Vagina (tissue), 2 donors: ENCODE results near the gene DNAAF8. TPM values are rescaled to one million over a fixed set of nuclear protein-coding genes. Genes with fewer than 3 reads are reported as not detected.

ENCODE experiments used
- DNase-seq, 2 donors: peaks; one replicate each; pipeline ENCODE4 v3.0.0-alpha.2; 2017; ENCODE audit errors: extremely low spot score in 2 of 2
- H3K27ac ChIP-seq: fragments of 200-600 bp; sonication (generic); one replicate; pipeline ENCODE4 v1.5.1; 2019
- H3K27me3 ChIP-seq: fragments of 200-600 bp; sonication (generic); one replicate; pipeline ENCODE4 v1.5.1; 2019
- H3K36me3 ChIP-seq, 2 donors: fragments of 200-600 bp; sonication (generic); one replicate each; pipeline ENCODE4 v1.5.1; 2017 to 2019
- H3K4me1 ChIP-seq: fragments of 200-600 bp; sonication (generic); one replicate; pipeline ENCODE4 v1.5.1; 2019
- H3K4me3 ChIP-seq, 2 donors: fragments of 200-600 bp; sonication (generic); 1 replicate in 1 of 2; 2 replicates in 1 of 2; pipeline ENCODE4 v1.5.1; 2016 to 2019
- H3K9me3 ChIP-seq: fragments of 200-600 bp; sonication (generic); one replicate; pipeline ENCODE4 v1.5.1; 2019
- POLR2A ChIP-seq, 2 donors: fragments of 450-650 bp; IDR thresholded peaks; one replicate each; pipeline ENCODE4 v1.6.1; 2017; ENCODE audit warnings: antibody characterized with exemption in 2 of 2, mild to moderate bottlenecking in 2 of 2, moderate library complexity in 2 of 2
- POLR2AphosphoS5 ChIP-seq, 2 donors: sonication (generic); formaldehyde crosslinking; IDR thresholded peaks; one replicate each; pipeline ENCODE4 v1.9.0; 2017; ENCODE audit warnings: antibody characterized with exemption in 2 of 2, mild to moderate bottlenecking in 2 of 2, low read depth in 1 of 2; ENCODE audit not compliant: insufficient read depth in 1 of 2
- intact Hi-C: fragments of 100-400 bp; cut with DNase I; formaldehyde crosslinking; loops from one replicate; pipeline ENCODE4 v1.15.1; 2023
- total RNA-seq: library from RNA; depleted of rRNA; stranded (reverse); fragments of >200 nt; gene quantifications from one replicate; pipeline ENCODE4 v1.2.3, GENCODE V29; 2016
- TF ChIP-seq, protein P1 (sequence below), 3 experiments: fragments of 450-650 bp in 2 of 3; fragments of 200-600 bp in 1 of 3; sonication (generic) in 1 of 3; IDR thresholded peaks; one replicate each; pipeline ENCODE4 v1.5.1; 2017 to 2019; ENCODE audit warnings: antibody characterized with exemption in 3 of 3, mild to moderate bottlenecking in 2 of 3, moderate library complexity in 2 of 3

Gene DNAAF8
- total RNA-seq, 1 donor from 2014 or later: not detected

DNA sequence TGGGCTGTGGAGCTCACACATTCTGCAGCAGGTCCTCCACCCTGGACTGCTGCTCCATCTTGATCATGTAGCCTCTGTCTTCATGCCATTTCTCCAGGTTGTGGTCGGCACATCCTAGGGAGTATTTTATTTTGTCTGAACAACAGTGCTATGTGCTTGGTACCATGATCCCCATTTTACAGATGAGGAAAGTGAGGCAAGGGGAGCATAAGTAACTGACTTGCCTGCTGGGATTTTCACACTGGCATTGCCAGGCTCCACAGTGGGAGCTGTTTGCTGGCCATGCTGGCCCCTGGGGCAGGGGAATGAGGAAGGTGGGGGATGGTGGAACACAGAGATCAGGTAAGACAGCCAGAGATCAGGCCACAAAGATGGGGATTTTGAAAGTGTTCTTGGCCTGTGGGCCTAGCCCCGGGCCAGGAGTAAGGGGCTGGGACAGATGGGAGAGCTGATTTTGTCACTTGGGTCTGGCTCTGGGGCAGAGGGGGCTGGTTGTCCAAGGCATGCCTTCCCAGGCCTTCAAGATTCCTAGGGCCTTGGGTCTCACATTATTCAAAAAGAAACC is 41.9 kb downstream of the DNAAF8 start:
- H3K4me3 ChIP-seq: no peak overlapping the region
- no peaks in the 10 kb centered on the region for H3K4me1 ChIP-seq
- intact Hi-C loops: no loop called here
- no peak overlapping the region for H3K27ac ChIP-seq
- TF ChIP-seq POLR2A (IDR thresholded peaks at IDR 0.05) (no peak), POLR2AphosphoS5 (IDR thresholded peaks at IDR 0.05; ENCODE audit: insufficient read depth in 1 of 2, low read depth in 1 of 2) (no peak)
- TF ChIP-seq, protein P1, sequence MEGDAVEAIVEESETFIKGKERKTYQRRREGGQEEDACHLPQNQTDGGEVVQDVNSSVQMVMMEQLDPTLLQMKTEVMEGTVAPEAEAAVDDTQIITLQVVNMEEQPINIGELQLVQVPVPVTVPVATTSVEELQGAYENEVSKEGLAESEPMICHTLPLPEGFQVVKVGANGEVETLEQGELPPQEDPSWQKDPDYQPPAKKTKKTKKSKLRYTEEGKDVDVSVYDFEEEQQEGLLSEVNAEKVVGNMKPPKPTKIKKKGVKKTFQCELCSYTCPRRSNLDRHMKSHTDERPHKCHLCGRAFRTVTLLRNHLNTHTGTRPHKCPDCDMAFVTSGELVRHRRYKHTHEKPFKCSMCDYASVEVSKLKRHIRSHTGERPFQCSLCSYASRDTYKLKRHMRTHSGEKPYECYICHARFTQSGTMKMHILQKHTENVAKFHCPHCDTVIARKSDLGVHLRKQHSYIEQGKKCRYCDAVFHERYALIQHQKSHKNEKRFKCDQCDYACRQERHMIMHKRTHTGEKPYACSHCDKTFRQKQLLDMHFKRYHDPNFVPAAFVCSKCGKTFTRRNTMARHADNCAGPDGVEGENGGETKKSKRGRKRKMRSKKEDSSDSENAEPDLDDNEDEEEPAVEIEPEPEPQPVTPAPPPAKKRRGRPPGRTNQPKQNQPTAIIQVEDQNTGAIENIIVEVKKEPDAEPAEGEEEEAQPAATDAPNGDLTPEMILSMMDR (IDR thresholded peaks at IDR 0.05): no peak
- no peaks in the 10 kb centered on the region for H3K9me3 ChIP-seq
- DNase-seq: no peak
- no peaks in the 10 kb centered on the region for H3K27me3 ChIP-seq
- no peaks in the 10 kb centered on the region for H3K36me3 ChIP-seq

GRCh38 chr16:4777339-4778049 is 43.2 kb downstream of the DNAAF8 start:
- Histone ChIP-seq H3K4me3 (no peak overlapping the region), H3K36me3 (no peaks in the 10 kb centered on the region), H3K27me3 (no peaks in the 10 kb centered on the region), H3K4me1 (no peaks in the 10 kb centered on the region), H3K27ac (no peak overlapping the region), H3K9me3 (no peaks in the 10 kb centered on the region)
- no peak for DNase-seq
- TF ChIP-seq POLR2AphosphoS5 (IDR thresholded peaks at IDR 0.05; ENCODE audit: insufficient read depth in 1 of 2, low read depth in 1 of 2): no peak
- TF ChIP-seq, protein P1 (IDR thresholded peaks at IDR 0.05): no peak
- TF ChIP-seq POLR2A (IDR thresholded peaks at IDR 0.05): no peak
- intact Hi-C loops: no loop called here

DNA sequence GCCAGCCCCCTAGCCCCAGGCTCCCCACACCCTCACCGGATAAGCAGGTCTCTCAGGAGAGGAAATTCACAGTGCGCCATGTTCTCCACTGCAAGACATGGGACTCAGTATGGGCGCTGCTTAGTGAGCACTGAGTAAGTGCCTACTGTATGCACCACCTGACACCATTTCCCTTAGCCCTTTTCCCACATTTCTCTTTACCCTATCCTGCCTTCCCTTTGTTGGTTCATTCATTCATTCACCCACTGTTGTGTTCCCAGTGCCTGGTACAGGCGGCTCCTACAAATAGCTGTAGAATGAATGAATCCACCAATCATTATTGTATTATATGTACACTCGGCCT is 43.7 kb downstream of the DNAAF8 start:
- Histone ChIP-seq H3K4me1 (no peaks in the 10 kb centered on the region), H3K27me3 (no peaks in the 10 kb centered on the region), H3K36me3 (no peaks in the 10 kb centered on the region), H3K9me3 (no peaks in the 10 kb centered on the region), H3K27ac (no peak overlapping the region), H3K4me3 (no peak overlapping the region)
- TF ChIP-seq POLR2A (IDR thresholded peaks at IDR 0.05) (no peak), POLR2AphosphoS5 (IDR thresholded peaks at IDR 0.05; ENCODE audit: insufficient read depth in 1 of 2, low read depth in 1 of 2) (no peak)
- TF ChIP-seq, protein P1 (IDR thresholded peaks at IDR 0.05): no peak
- intact Hi-C loops: no loop called here
- no peak for DNase-seq

DNA sequence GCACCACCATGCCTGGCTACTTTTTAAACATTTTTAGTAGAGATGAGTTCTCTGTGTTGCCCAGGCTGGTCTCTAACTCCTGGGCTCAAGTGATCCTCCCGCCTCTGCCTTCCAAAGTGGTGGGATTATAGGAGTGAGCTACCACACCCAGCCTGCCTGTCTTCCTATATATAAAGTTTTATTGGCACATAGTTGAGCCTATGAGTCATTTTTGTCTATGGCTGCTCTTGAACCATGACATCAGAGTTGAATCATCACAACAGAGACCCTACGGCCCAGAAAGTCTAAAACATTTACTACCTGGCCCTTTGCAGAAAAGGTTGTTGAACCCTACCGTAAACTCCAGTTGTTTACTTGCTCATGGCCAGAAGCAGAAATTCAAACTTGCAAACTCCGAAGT is 45.9 kb downstream of the DNAAF8 start:
- no peak for DNase-seq
- H3K27ac ChIP-seq: no peak overlapping the region
- TF ChIP-seq POLR2A (IDR thresholded peaks at IDR 0.05): no peak
- TF ChIP-seq POLR2AphosphoS5 (IDR thresholded peaks at IDR 0.05; ENCODE audit: insufficient read depth in 1 of 2, low read depth in 1 of 2): no peak
- TF ChIP-seq, protein P1 (IDR thresholded peaks at IDR 0.05): no peak
- H3K4me3 ChIP-seq: no peak overlapping the region
- no peaks in the 10 kb centered on the region for H3K27me3 ChIP-seq
- H3K9me3 ChIP-seq: no peaks in the 10 kb centered on the region
- intact Hi-C loops: no loop called here
- no peaks in the 10 kb centered on the region for H3K36me3 ChIP-seq
- no peaks in the 10 kb centered on the region for H3K4me1 ChIP-seq

GRCh38 chr16:4783251-4783950 is 49.1 kb downstream of the DNAAF8 start:
- Histone ChIP-seq H3K9me3 (no peaks in the 10 kb centered on the region), H3K4me1 (no peaks in the 10 kb centered on the region), H3K36me3 (no peaks in the 10 kb centered on the region), H3K4me3 (no peak overlapping the region), H3K27me3 (no peaks in the 10 kb centered on the region), H3K27ac (no peak overlapping the region)
- DNase-seq: no peak
- TF ChIP-seq, protein P1 (IDR thresholded peaks at IDR 0.05): no peak
- no peak for TF ChIP-seq POLR2AphosphoS5 (IDR thresholded peaks at IDR 0.05; ENCODE audit: insufficient read depth in 1 of 2, low read depth in 1 of 2)
- intact Hi-C loops: no loop called here
